ENCODE measurements around the gene ZCCHC7. TPM values are rescaled to one million over a fixed set of nuclear protein-coding genes. Genes with fewer than 3 reads are reported as not detected.

The ZCCHC7 gene
- total RNA-seq, 1 experiment from 2014 or later, result 41.7 TPM

DNA sequence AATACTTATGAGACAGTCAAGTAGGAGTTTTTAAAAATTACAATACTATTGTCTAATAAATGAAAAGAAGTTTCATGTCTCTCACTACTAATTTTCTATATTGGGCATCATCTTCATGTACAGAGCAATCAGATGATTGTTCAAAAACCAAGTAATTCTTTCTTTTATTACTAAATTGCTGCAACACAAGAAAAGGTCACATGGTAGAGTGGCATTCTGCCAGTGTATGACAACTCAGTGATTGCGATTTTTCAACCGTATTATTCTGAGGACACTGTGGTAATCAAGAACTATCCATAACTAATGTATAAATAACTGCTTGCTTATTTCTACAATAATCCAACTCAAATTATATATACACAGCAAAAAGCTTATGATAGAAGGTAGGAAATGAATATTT is 205.4 kb downstream of the ZCCHC7 start:
- Mint-ChIP-seq H3K36me3 (ENCODE audit: insufficient read depth, unreplicated experiment) (peaks cover 8% of the 10 kb centered on the region), H3K4me3 (ENCODE audit: unreplicated experiment) (no peak overlapping the region), H3K27ac (ENCODE audit: low read depth, unreplicated experiment) (no peak overlapping the region), H3K9me3 (ENCODE audit: unreplicated experiment) (no peaks in the 10 kb centered on the region), H3K27me3 (ENCODE audit: insufficient read depth, unreplicated experiment) (no peaks in the 10 kb centered on the region), H3K4me1 (ENCODE audit: insufficient read depth, unreplicated experiment) (no peaks in the 10 kb centered on the region)
- ChIA-PET POLR2A (no interaction called here), CTCF (interaction anchor here (1.4 kb wide), 1 partner anchor 23 kb away, joined by 3 read pairs; no protein-coding TSS in a partner anchor)
- no TSS peak for BruUV-seq (replicated peaks)
- DNase-seq (ENCODE audit: unreplicated experiment), result peak; percentile 39
- TF ChIP-seq, protein P1, sequence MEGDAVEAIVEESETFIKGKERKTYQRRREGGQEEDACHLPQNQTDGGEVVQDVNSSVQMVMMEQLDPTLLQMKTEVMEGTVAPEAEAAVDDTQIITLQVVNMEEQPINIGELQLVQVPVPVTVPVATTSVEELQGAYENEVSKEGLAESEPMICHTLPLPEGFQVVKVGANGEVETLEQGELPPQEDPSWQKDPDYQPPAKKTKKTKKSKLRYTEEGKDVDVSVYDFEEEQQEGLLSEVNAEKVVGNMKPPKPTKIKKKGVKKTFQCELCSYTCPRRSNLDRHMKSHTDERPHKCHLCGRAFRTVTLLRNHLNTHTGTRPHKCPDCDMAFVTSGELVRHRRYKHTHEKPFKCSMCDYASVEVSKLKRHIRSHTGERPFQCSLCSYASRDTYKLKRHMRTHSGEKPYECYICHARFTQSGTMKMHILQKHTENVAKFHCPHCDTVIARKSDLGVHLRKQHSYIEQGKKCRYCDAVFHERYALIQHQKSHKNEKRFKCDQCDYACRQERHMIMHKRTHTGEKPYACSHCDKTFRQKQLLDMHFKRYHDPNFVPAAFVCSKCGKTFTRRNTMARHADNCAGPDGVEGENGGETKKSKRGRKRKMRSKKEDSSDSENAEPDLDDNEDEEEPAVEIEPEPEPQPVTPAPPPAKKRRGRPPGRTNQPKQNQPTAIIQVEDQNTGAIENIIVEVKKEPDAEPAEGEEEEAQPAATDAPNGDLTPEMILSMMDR (IDR thresholded peaks at IDR 0.05; ENCODE audit: unreplicated experiment), result no peak
- intact Hi-C loops (cut with micrococcal nuclease), result no loop called here

DNA sequence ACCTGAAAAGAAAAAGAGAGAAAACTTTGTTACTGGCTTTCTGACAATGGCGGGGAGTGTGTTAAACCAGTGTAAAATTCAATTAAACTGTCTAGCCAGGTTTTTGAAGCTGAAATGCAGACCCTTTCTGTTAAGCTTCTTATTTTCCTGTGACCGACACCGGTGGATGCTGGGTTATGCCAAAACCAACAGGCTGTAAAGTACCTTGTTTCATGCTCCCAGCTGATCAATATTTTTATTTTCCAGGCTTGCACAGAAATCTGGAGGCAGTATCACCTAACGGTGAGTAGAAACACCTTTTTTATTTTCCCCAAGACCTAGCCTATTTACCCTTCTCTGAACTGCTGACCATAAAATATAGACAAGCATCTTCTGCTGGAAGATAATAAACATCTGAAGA is 207.2 kb downstream of the ZCCHC7 start:
- CTCF ChIA-PET, result interaction anchor here (0.8 to 1.1 kb wide), 2 partner anchors 453 to 455 kb away, joined by 3 read pairs; no protein-coding TSS in a partner anchor
- Mint-ChIP-seq H3K27me3 (ENCODE audit: insufficient read depth, unreplicated experiment) (no peaks in the 10 kb centered on the region), H3K9me3 (ENCODE audit: unreplicated experiment) (no peaks in the 10 kb centered on the region), H3K4me1 (ENCODE audit: insufficient read depth, unreplicated experiment) (no peaks in the 10 kb centered on the region), H3K36me3 (ENCODE audit: insufficient read depth, unreplicated experiment) (peaks cover 12% of the 10 kb centered on the region), H3K27ac (ENCODE audit: low read depth, unreplicated experiment) (no peak overlapping the region), H3K4me3 (ENCODE audit: unreplicated experiment) (no peak overlapping the region)
- TF ChIP-seq, protein P1 (IDR thresholded peaks at IDR 0.05; ENCODE audit: unreplicated experiment), result no peak
- no peak for DNase-seq (ENCODE audit: unreplicated experiment)
- intact Hi-C loops (cut with micrococcal nuclease), result no loop called here
- POLR2A ChIA-PET, result no interaction called here
- BruUV-seq (replicated peaks), result no TSS peak

DNA sequence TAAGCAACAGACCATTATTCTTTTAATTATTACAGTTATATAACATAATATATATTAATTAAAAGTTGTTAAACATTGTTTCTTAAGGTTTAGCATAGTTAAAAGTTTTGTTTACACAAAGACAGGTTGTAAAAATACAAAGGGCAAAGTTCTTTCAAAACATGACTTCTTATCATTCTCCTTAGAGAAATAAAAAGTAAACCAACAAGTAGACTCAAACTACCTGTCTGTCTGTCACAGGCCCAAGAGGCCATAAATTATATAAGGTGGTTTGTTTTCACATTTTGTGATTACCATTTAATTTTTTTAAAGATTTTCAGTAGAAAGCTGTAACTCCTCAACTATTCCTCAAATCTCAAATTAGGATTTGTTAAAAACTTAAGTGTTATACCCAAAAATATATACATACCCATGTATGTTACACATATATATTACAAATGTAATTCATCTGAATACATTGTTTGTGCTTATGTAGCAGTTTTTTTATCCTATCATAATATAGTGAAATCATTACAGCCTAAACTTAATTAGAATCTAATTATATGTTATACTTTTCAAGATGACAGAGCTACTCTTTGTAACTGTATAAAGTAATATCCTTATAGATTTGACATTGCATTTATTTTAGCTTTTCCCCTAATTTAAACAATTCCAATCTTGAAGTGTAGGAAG is 208.3 kb downstream of the ZCCHC7 start:
- H3K4me3 Mint-ChIP-seq (ENCODE audit: unreplicated experiment), result no peak overlapping the region

DNA sequence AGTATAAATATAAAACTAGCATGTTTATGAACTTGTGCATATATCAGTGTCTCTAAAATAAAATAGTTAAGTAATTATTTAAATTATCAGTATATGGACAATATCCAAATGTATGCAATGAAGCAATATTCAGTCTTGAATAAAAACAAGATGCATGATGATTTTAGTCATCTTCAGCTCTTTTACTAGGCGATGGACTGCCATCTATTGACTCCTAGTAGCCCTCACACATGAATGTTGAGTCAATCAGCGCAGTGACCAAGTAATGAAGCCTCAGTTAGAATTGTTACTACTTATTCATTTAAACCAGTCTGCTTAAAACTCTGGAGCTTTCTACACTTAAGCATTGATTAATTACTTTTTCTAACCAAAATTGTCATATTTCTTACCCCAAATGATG is 209.2 kb downstream of the ZCCHC7 start:
- H3K4me3 Mint-ChIP-seq (ENCODE audit: unreplicated experiment), result no peak overlapping the region
- no peaks in the 10 kb centered on the region for H3K4me1 Mint-ChIP-seq (ENCODE audit: insufficient read depth, unreplicated experiment)
- H3K27me3 Mint-ChIP-seq (ENCODE audit: insufficient read depth, unreplicated experiment), result no peaks in the 10 kb centered on the region
- peak; percentile 46 for DNase-seq (ENCODE audit: unreplicated experiment)
- ChIA-PET CTCF (interaction anchor here (0.6 to 2.2 kb wide), 10 partner anchors 15 to 531 kb away, joined by 3 to 22 read pairs (median 3); no protein-coding TSS in a partner anchor), POLR2A (interaction anchor here (0.6 to 1.1 kb wide), 4 partner anchors 26 to 334 kb away, joined by 3 to 5 read pairs (median 4); no protein-coding TSS in a partner anchor)
- peaks cover 12% of the 10 kb centered on the region for H3K36me3 Mint-ChIP-seq (ENCODE audit: insufficient read depth, unreplicated experiment)
- no peak overlapping the region for H3K27ac Mint-ChIP-seq (ENCODE audit: low read depth, unreplicated experiment)
- TF ChIP-seq, protein P1 (IDR thresholded peaks at IDR 0.05; ENCODE audit: unreplicated experiment), result peak; percentile 39
- intact Hi-C loops (cut with micrococcal nuclease), result loop anchor here (1.0 kb wide), 2 partner anchors 333 to 456 kb away; no protein-coding TSS in a partner anchor
- no peaks in the 10 kb centered on the region for H3K9me3 Mint-ChIP-seq (ENCODE audit: unreplicated experiment)
- no TSS peak for BruUV-seq (replicated peaks)

More for the DNA sequence above, 208.3 kb downstream of the ZCCHC7 start:
- H3K4me1 Mint-ChIP-seq (ENCODE audit: insufficient read depth, unreplicated experiment), result no peaks in the 10 kb centered on the region
- TF ChIP-seq, protein P1 (IDR thresholded peaks at IDR 0.05; ENCODE audit: unreplicated experiment), result no peak
- BruUV-seq (replicated peaks), result no TSS peak
- H3K36me3 Mint-ChIP-seq (ENCODE audit: insufficient read depth, unreplicated experiment), result peaks cover 12% of the 10 kb centered on the region
- intact Hi-C loops (cut with micrococcal nuclease), result loop anchor here (1.0 kb wide), 2 partner anchors 332 to 455 kb away; no protein-coding TSS in a partner anchor
- CTCF ChIA-PET, result interaction anchor here (0.6 to 2.2 kb wide), 3 partner anchors 224 to 459 kb away, joined by 3 to 22 read pairs (median 4); no protein-coding TSS in a partner anchor
- POLR2A ChIA-PET, result interaction anchor here (0.7 to 1.0 kb wide), 2 partner anchors 13 to 25 kb away, joined by 3 to 5 read pairs; no protein-coding TSS in a partner anchor
- no peaks in the 10 kb centered on the region for H3K9me3 Mint-ChIP-seq (ENCODE audit: unreplicated experiment)
- H3K27ac Mint-ChIP-seq (ENCODE audit: low read depth, unreplicated experiment), result no peak overlapping the region
- no peaks in the 10 kb centered on the region for H3K27me3 Mint-ChIP-seq (ENCODE audit: insufficient read depth, unreplicated experiment)
- DNase-seq (ENCODE audit: unreplicated experiment), result no peak
